Occipital lobe (tissue), 2 donors: ENCODE measurements around the gene TAOK1. TPM values are rescaled to one million over a fixed set of nuclear protein-coding genes. Genes with fewer than 3 reads are reported as not detected.

Experiments used
- DNase-seq: peaks from one replicate; lab custom pipeline; 2025; lab: John Stamatoyannopoulos, UW
- total RNA-seq: library from RNA; depleted of rRNA; stranded (reverse); fragments of >200 nt; gene quantifications from one replicate; pipeline ENCODE4 v1.2.3, GENCODE V29; 2014

Gene TAOK1
- total RNA-seq, 1 donor from 2014 or later: 170 TPM

DNA sequence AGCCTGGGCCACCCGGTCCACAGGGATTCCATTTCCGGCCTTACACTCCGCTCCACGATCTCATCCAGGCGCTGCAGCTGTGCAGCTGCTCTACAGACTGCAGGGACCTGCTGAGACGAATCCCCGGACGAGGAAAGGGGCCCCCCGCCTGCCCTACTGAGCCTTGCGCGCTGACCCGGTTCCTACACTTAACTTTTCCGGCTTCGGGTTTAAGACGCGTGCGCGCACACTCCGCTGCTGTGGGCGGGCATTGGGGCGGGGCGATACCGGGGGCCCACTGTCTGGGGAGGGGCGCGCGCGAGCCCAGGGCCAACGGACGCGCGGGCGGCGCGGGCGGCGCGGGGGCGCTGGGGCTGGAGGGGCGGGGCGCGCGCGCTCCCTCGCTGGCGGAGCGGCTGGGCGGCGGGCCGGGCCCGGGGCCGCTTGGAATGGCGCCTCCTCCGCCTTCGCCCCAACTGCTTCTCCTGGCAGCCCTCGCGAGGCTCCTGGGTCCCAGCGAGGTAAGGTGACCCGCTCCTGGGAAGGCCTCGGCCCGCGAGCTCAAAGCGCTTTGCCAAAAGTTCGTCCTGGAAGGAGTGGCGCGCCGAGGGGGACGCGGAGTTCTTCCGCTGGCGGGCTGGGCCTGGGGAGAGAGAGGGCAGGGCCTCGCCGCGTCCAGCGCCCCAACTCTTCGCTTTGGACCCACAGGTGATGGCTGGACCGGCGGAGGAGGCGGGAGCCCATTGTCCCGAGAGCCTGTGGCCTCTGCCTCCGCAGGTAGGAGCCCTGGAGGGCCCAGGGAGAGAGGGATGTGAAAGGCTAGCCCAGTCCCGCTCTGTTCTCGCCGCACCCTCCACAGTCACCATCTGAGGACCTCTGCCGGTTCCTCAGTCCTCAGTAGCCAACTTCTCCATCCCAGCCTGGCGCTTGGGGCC is 178.4 kb downstream of the TAOK1 start, which contains the start of gene TP53I13:
TP53I13 (plus strand) TSS at position 371 of the 914 bp plus-strand sequence; CDS start at position 429, 58 bp downstream.
- DNase-seq: peak; percentile 67

DNA sequence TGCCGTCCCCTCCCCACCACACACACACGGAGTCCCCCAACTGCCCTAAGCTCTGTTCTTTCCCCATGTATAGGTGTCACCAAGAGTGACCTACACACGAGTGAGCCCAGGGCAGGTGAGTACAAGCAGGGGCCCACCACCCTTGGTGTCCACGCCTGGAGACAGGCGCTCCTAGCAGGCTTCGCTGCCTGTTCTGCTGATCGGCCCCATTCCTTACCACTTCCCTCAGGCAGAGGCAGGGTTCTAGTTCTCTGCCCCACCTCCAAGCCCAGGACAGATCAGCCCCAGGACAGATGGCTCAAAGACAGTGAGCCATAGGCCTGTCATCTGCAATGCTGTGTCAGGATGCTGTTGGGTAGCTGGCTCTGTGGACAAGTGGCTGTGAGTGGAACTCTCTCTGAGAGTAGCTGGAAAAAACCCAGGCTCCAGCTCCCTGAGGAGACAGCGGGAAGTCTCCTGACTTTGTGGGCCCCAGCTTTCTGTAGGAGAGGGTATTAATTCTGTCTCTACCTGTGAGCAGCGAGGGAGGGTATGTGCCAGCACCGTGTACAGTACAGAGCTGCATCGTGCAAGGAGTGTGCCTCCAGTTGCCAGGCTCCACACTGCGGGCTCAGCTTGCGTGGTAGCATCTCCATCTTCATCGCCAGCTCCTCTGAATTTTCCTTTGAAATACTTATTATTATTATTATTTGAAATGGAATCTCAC is 179.2 kb downstream of the TAOK1 start:
- no peak for DNase-seq

DNA sequence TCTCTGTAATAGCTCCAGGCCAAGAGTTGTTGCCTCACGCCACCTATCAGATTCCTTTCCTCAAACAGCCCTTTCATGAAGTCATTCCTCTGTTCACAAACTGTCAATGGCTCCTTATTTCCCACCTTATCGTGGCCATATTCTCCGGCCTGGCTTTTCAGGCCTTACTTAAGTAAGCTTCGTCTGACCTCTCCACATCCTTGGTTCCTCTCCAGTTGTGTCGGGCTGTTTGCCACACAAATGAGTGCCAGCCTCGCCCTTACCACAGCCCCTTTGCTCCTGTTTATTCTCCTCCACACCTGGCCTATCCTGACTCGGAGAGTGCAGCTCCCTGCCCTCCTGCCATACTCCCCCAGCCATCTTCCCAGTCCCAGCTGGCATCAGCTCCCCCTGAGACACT is 180.4 kb downstream of the TAOK1 start:
- no peak for DNase-seq

DNA sequence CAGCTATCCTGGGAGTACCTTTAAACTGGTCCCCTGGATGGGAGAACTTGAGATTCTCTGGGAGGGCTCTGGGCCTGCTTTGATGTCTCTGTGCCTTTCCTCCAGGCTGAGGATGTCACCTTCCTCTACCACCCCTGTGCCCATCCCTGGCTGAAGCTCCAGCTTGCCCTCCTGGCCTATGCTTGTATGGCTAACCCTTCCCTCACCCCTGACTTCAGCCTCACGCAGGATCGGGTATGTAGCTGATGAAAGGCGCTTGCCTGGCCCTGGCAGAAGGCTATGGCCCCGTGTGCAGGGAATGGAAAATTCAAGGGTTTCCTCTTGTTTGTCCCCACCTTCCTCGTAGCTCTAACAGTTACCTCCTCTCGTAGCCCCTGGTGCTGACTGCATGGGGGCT is 181.3 kb downstream of the TAOK1 start:
- no peak for DNase-seq

- no peak for DNase-seq
Measured at GRCh38 chr17:29571883-29572681, 181.9 kb downstream of the TAOK1 start.

DNA sequence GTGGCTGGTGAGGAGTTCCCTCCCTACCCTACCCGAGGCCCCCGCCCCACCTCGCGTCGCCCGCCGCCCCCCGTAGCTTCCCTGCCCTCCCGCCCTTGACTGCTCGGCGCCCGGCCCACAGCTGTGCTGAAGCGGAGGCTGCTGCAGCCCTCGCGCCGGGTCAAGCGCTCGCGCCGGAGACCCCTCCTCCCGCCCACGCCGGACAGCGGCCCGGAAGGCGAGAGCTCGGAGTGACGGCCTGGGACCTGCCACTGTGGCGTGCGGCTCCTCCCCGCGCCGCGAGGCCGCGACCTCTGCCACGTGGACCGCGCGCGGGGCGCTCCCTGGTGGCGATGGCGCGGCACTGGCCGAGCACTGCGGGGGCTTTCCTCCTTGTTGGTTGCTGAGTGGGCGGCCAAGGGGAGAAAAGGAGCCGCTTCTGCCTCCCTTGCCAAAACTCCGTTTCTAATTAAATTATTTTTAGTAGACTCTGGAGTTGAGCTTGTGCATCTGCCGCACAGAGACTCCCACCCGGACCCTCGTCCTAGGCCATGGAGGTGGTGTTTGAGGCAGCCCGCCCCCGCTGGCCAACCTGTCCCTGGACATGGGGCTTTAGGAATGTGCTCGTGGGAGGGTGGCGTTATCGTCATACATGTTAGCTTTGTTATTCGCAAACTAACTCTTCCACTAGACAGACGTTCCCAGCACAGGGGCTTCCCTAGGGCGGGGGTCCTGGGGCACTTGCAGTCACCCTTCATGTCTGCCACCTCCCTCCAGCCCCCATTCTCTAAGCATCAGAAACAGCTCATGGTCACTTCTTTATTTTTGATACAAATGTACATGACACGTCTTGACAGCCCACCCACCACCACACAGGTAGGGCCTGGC is 182.8 kb downstream of the TAOK1 start:
- DNase-seq: no peak

- no peak for DNase-seq
Measured at GRCh38 chr17:29573558-29573869, 183.4 kb downstream of the TAOK1 start.

- no peak for DNase-seq
Measured at GRCh38 chr17:29573871-29574731, 183.9 kb downstream of the TAOK1 start.

- DNase-seq: no peak
Measured at GRCh38 chr17:29574732-29575510, 184.8 kb downstream of the TAOK1 start.

DNA sequence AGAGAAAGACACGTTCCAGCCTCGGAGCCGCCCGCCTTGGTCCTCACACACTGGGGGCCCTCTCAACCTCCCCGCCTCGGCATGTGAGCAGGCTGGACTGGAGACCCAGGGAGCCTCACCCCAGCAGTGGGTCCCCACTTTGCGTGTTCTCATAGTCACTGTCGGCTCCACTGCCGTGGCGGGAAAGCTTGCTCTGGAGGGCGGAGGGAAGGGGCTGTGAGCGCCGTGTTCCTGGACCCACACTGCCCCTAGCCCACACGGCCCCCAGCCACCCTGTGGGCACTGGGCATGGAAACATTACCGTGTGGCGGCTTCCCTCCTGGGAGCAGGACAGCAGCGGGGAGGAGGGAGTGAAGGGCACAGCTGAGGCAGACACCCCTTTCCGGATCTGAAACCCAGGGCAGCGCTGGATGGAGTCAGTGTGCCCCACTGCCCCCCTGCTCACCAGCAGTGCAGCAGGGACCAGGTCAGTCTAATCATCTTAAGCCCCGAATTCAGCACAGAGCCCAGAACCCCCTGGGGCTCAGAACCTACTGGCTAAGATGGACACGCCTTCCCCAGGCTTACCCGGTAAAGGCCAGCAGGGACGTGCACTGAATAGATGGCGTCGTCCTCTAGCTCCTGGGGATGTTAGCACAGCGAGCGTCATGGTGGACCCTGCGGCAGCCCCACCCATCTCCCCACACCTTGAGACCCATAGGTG is 185.5 kb downstream of the TAOK1 start:
- DNase-seq: no peak

DNA sequence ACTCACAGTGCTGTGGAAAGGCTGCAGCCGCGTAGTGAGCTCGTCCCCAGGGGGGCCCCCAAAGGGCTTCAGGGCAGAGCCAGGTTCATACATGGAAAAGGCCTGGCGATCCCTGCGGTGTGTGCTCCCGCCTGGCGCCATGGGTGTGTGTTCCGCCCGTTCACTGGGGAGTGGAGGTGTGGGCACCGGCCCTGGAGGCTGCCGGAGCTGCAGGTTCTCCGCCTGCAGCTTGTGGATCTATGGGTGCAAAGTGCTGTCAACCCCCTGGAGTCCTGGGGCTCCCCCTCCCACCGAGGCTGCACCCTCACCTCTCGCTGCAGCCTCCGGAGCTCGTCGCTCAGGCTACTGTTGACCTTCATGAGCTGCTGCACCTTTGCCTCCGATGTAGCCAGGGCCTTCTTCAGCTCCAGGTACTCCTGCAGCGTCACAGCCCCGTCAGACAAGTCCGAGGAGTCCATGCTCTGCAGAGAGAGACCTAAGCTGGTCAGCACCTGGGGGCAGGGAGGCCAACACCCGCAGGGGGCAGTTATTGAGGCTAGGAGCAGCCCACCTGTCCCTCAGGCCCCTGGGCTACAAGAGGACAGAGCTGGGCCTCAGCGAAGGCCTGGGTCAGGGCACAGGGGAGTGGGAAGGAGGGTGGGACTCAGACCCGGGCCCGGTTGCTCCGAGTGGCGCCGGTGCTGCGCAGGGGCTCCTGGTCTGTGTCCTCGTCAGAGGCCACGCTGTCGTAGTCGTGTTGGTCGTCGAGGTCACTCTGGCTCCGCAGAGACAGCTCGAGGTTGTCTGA is 186.2 kb downstream of the TAOK1 start:
- DNase-seq: no peak

- DNase-seq: no peak
Measured at GRCh38 chr17:29577001-29577370, 186.8 kb downstream of the TAOK1 start.

DNA sequence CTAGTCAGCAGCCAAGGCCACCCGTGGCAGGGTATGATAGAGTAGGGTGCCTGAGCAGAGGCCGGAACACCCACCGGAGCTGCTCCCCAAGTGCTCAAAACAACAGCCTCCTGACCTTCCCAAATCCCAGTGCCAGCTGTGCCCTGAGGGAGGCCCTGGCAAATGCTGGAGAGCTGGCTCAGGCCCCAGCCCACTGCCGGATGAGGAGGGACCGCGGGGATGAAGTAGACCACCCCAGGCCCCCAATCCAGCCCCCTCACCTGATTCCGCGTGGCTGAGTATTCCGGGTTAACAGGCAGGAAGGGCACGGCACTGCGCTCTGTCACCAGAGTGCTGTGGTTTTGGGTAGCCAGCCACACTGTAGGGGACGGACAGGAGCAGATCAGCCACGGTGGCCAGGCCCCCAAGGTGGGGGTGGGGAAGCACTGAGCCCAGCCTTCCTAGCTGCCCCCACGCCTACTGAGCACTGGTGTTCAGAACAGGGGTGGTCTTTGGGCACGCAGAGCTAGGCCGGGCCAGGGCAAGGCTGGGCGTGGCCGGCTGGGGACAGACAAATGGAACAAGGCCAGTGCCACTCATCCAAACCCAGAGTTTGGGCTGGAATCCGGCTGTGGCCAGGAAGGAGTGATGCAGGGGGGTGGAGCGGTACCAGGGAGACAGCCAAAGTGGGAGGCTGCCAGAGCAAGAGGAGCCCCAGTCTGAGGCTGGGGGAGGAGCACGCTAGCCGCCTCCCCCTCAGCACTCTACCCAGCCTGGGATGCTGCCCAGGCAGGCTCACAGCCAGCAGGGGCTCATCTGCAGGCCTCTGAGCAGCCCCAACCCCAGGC is 187.4 kb downstream of the TAOK1 start:
- peak; percentile 61 for DNase-seq

GRCh38 chr17:29578626-29579485 is 188.7 kb downstream of the TAOK1 start:
- no peak for DNase-seq

DNA sequence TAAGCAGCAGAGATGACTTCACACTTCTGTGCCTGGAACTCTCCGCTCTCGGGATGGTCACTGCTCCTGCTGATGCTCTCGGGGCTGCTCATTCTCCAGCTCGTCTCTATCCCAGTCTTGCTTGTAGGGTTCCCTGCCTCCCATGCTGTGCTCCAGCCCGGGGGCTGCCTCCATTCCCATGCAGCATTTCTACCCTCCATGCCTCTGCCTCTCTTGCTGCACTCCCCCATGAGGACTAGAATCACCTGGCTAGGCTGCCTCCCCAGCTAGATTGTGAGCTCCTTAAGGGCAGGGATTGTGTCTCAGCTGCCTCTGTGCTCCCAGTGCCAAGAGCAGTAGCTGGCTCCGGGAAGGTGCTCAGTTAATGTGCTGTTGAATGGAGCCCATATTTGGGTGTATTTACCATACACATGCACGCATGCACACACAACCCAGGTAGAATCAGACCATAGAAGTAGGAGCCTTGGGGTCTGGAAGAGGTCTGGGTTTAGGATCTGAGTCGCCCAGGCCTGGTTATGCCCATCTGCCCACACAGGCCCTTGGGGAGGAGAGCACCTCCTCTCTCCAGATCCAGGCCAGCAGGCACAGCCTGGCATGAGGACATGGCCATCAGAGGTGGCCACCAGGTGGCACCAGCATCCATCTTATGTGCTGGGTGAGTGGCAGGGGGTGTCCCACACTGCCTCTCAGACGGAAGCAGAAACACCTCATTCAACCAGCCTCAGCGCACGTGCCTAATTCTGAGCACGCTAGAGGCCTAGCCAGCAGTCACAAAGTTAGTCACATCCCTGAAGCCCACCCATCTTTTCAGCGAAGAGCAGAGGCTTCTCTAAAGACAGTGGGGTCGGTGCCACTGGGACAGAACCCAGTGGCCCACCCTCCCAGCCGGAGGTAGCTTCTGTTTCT is 190.0 kb downstream of the TAOK1 start:
- peak; percentile 75 for DNase-seq
